Osteoblast (primary cell): ENCODE data around the gene RAB7B. TPM values are rescaled to one million over a fixed set of nuclear protein-coding genes. Genes with fewer than 3 reads are reported as not detected.

Source experiments
- DNase-seq: peaks from one replicate; pipeline ENCODE4 v3.0.0; 2011; ENCODE audit warnings: low spot score, mixed read lengths; ENCODE audit not compliant: insufficient read length; ENCODE audit errors: missing footprints
- H2AFZ ChIP-seq: 2 replicates; pipeline ENCODE4 v1.6.0; 2011; ENCODE audit warnings: mild to moderate bottlenecking, low read length
- H3K27ac ChIP-seq: 2 replicates; pipeline ENCODE4 v1.5.1; 2011; ENCODE audit warnings: mild to moderate bottlenecking, low read depth, low read length, moderate library complexity
- H3K27me3 ChIP-seq: 2 replicates; pipeline ENCODE4 v1.6.0; 2012; ENCODE audit warnings: mild to moderate bottlenecking, control low read depth, inconsistent platforms, low read length, moderate library complexity; ENCODE audit not compliant: insufficient read depth
- H3K36me3 ChIP-seq: 2 replicates; pipeline ENCODE4 v1.5.1; 2011; ENCODE audit warnings: mild to moderate bottlenecking, low read length, control low read depth, moderate library complexity; ENCODE audit not compliant: insufficient read depth
- H3K4me1 ChIP-seq: 2 replicates; pipeline ENCODE4 v1.5.1; 2011; ENCODE audit warnings: mild to moderate bottlenecking, low read length, control low read depth, moderate library complexity; ENCODE audit not compliant: insufficient read depth
- H3K4me2 ChIP-seq: 2 replicates; pipeline ENCODE4 v1.6.0; 2011; ENCODE audit warnings: mild to moderate bottlenecking, low read length; ENCODE audit not compliant: insufficient read depth
- H3K4me3 ChIP-seq: fragments of 200-600 bp; sonication (generic); 3 replicates; pipeline ENCODE4 v1.5.1; 2012; ENCODE audit warnings: mild to moderate bottlenecking, low read length, inconsistent platforms; ENCODE audit not compliant: insufficient read depth
- H3K79me2 ChIP-seq: 2 replicates; pipeline ENCODE4 v1.6.0; 2012; ENCODE audit warnings: mild to moderate bottlenecking, low read length, control low read depth, inconsistent platforms; ENCODE audit not compliant: insufficient read depth
- H3K9me3 ChIP-seq: 2 replicates; pipeline ENCODE4 v1.5.1; 2011; ENCODE audit warnings: low read depth, low read length, control low read depth
- H4K20me1 ChIP-seq: 2 replicates; pipeline ENCODE4 v1.6.0; 2012; ENCODE audit warnings: mild to moderate bottlenecking, low read length, control low read depth; ENCODE audit not compliant: insufficient read depth
- CTCF ChIP-seq: IDR thresholded peaks from 2 replicates; pipeline ENCODE4 v1.5.1; 2011; ENCODE audit warnings: mild to moderate bottlenecking, low read depth, low read length, moderate library complexity; ENCODE audit errors: extremely low read depth
- total RNA-seq: library from RNA; depleted of rRNA; stranded (reverse); fragments of >200 nt; gene quantifications from 2 replicates; pipeline ENCODE4 v1.2.3, GENCODE V29; 2012

Gene RAB7B
- total RNA-seq, 1 donor = 7.6 TPM

- H3K4me3 ChIP-seq = no peak overlapping the region
- H4K20me1 ChIP-seq = no peaks in the 10 kb centered on the region
- H2AFZ ChIP-seq = no peak overlapping the region
- no peaks in the 10 kb centered on the region for H3K79me2 ChIP-seq
- peaks cover 17% of the 10 kb centered on the region for H3K4me1 ChIP-seq
- no peaks in the 10 kb centered on the region for H3K9me3 ChIP-seq
- H3K27me3 ChIP-seq = peaks cover 12% of the 10 kb centered on the region
- TF ChIP-seq CTCF = no peak
- peak overlapping the region; percentile 7 for H3K4me2 ChIP-seq
- no peaks in the 10 kb centered on the region for H3K36me3 ChIP-seq
- peak overlapping the region; percentile 6 for H3K27ac ChIP-seq
- peak; percentile 95 for DNase-seq
Measured at GRCh38 chr1:205950826-205951549, 52.2 kb downstream of the RAB7B start.

GRCh38 chr1:205950280-205950679, 52.9 kb downstream of the RAB7B start:
- TF ChIP-seq CTCF = no peak
- Histone ChIP-seq H3K4me3 (no peak overlapping the region), H3K4me2 (no peak overlapping the region), H3K4me1 (peaks cover 17% of the 10 kb centered on the region), H3K79me2 (no peaks in the 10 kb centered on the region), H4K20me1 (no peaks in the 10 kb centered on the region), H3K27me3 (peaks cover 15% of the 10 kb centered on the region), H3K9me3 (no peaks in the 10 kb centered on the region), H3K27ac (peak overlapping the region; percentile 6), H2AFZ (peak overlapping the region; percentile 18), H3K36me3 (no peaks in the 10 kb centered on the region)
- DNase-seq = peak; percentile 90

DNA sequence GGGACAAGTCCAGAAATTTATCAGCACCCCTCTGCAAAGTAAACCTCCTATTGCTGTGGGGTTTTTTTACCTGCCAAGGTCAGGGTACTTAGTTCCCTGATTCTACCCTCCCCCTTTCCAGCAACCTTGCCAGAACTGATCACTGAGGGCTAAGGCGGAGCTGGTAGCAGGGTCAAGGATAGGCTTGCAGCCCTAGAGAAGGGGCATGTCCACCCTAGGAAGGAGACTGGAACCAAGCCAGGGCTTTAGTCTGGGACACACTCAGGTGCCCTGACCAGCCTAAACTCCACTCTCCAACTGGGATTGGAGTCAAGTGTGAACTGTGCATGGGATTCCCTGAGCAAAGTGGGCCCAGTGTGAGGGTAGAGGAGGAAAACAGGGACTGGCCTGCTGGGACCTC, 53.4 kb downstream of the RAB7B start:
- no peak overlapping the region for H3K4me3 ChIP-seq
- H2AFZ ChIP-seq = peak overlapping the region; percentile 18
- no peaks in the 10 kb centered on the region for H3K36me3 ChIP-seq
- peaks cover 19% of the 10 kb centered on the region for H3K27me3 ChIP-seq
- peak; percentile 32 for DNase-seq
- TF ChIP-seq CTCF = no peak
- no peaks in the 10 kb centered on the region for H4K20me1 ChIP-seq
- no peak overlapping the region for H3K27ac ChIP-seq
- H3K79me2 ChIP-seq = no peaks in the 10 kb centered on the region
- H3K9me3 ChIP-seq = no peaks in the 10 kb centered on the region
- H3K4me2 ChIP-seq = no peak overlapping the region
- peaks cover 17% of the 10 kb centered on the region for H3K4me1 ChIP-seq

- peaks cover 17% of the 10 kb centered on the region for H3K4me1 ChIP-seq
- H4K20me1 ChIP-seq = no peaks in the 10 kb centered on the region
- no peak for TF ChIP-seq CTCF
- no peak for DNase-seq
- H2AFZ ChIP-seq = no peak overlapping the region
- H3K79me2 ChIP-seq = no peaks in the 10 kb centered on the region
- no peaks in the 10 kb centered on the region for H3K9me3 ChIP-seq
- H3K36me3 ChIP-seq = no peaks in the 10 kb centered on the region
- no peak overlapping the region for H3K27ac ChIP-seq
- H3K4me3 ChIP-seq = no peak overlapping the region
- H3K27me3 ChIP-seq = peaks cover 26% of the 10 kb centered on the region
- H3K4me2 ChIP-seq = no peak overlapping the region
Measured at GRCh38 chr1:205948886-205949285, 54.3 kb downstream of the RAB7B start.
